IMR-90 (cell line): ENCODE measurements around the gene PPARGC1A. TPM values are rescaled to one million over a fixed set of nuclear protein-coding genes. Genes with fewer than 3 reads are reported as not detected.

Source experiments
- ATAC-seq: fragments of 200-7000 bp; cut with Tn5 transposase; 2 replicates; pipeline ENCODE4 v1.9.1; 2020; ENCODE audit warnings: low read depth, mild to moderate bottlenecking, moderate library complexity
- BruUV-seq: library from RNA; stranded (reverse); fragments of 400-500 nt; replicated peaks from 2 replicates; lab custom pipeline; 2021; lab: Mats Ljungman, UMichigan
- CTCF ChIA-PET: fragments of 300-600 bp; formaldehyde crosslinking; extraction: SDS; loops from one replicate; lab custom pipeline; 2021; ENCODE audit warnings: antibody characterized with exemption; lab: Yijun Ruan, JAX
- POLR2A ChIA-PET: fragments of 300-600 bp; sonication (Branson Sonifier 250); formaldehyde crosslinking; loops from one replicate; lab custom pipeline; 2022; ENCODE audit warnings: antibody characterized with exemption; ENCODE audit not compliant: unreplicated experiment; lab: Charles Lee
- DNase-seq: peaks from one replicate; pipeline ENCODE4 v3.0.0; 2013
- H2AFZ ChIP-seq: replicated peaks from 2 replicates; pipeline ENCODE3; 2013; ENCODE audit warnings: low read length, mild to moderate bottlenecking; ENCODE audit not compliant: poor library complexity
- H2AK5ac ChIP-seq: 2 replicates; pipeline ENCODE4 v1.6.1; 2013; ENCODE audit warnings: low read depth, low read length, inconsistent platforms
- H2AK9ac ChIP-seq: replicated peaks from 2 replicates; pipeline ENCODE3; 2013; ENCODE audit warnings: mild to moderate bottlenecking, low read depth, low read length, moderate library complexity; ENCODE audit not compliant: poor library complexity
- H2BK120ac ChIP-seq: 2 replicates; pipeline ENCODE4 v1.6.1; 2013; ENCODE audit warnings: low read depth, low read length, inconsistent platforms
- H2BK15ac ChIP-seq: 3 replicates; pipeline ENCODE4 v1.6.1; 2013; ENCODE audit warnings: low read depth, low read length, inconsistent platforms
- H2BK20ac ChIP-seq: 2 replicates; pipeline ENCODE4 v1.6.1; 2013; ENCODE audit warnings: low read depth, mild to moderate bottlenecking, inconsistent platforms, low read length, moderate library complexity
- H2BK5ac ChIP-seq: 2 replicates; pipeline ENCODE4 v1.6.1; 2013; ENCODE audit warnings: mild to moderate bottlenecking, low read depth, low read length, inconsistent platforms; ENCODE audit not compliant: poor library complexity, severe bottlenecking
- H3K14ac ChIP-seq: replicated peaks from 2 replicates; pipeline ENCODE4 v1.6.1; 2013; ENCODE audit warnings: low read depth, low read length, inconsistent platforms
- H3K18ac ChIP-seq: 2 replicates; pipeline ENCODE4 v1.6.1; 2013; ENCODE audit warnings: low read depth, low read length, control low read depth
- H3K23ac ChIP-seq: 2 replicates; pipeline ENCODE4 v1.6.1; 2013; ENCODE audit warnings: low read depth, low read length, inconsistent platforms
- H3K27ac ChIP-seq: 2 replicates; pipeline ENCODE4 v1.5.1; 2013; ENCODE audit warnings: mild to moderate bottlenecking, control low read depth, low read length; ENCODE audit not compliant: insufficient read depth
- H3K27me3 ChIP-seq: 2 replicates; pipeline ENCODE4 v1.6.1; 2013; ENCODE audit warnings: low read length; ENCODE audit not compliant: control insufficient read depth, insufficient read depth
- H3K36me3 ChIP-seq: 2 replicates; pipeline ENCODE4 v1.6.1; 2013; ENCODE audit warnings: low read length, mixed read lengths; ENCODE audit not compliant: control insufficient read depth, insufficient read depth
- H3K4ac ChIP-seq: 2 replicates; pipeline ENCODE4 v1.6.1; 2013; ENCODE audit warnings: low read depth, low read length, inconsistent platforms
- H3K4me1 ChIP-seq: 2 replicates; pipeline ENCODE4 v1.6.1; 2013; ENCODE audit warnings: low read length, mixed read lengths; ENCODE audit not compliant: control insufficient read depth, insufficient read depth
- H3K4me2 ChIP-seq: 2 replicates; pipeline ENCODE4 v1.6.1; 2013; ENCODE audit warnings: low read depth, mild to moderate bottlenecking, control low read depth, low read length, moderate library complexity
- H3K4me3 ChIP-seq: 2 replicates; pipeline ENCODE4 v1.5.1; 2013; ENCODE audit warnings: low read depth, mild to moderate bottlenecking, control low read depth, low read length, moderate library complexity; ENCODE audit not compliant: insufficient read depth
- H3K56ac ChIP-seq: 2 replicates; pipeline ENCODE4 v1.6.1; 2013; ENCODE audit warnings: low read length, inconsistent platforms; ENCODE audit not compliant: insufficient read depth; ENCODE audit errors: extremely low read depth
- H3K79me1 ChIP-seq, 2 experiments: 2 replicates each; pipeline ENCODE4 v1.6.1; 2013; ENCODE audit warnings: low read length in 2 of 2, inconsistent platforms in 1 of 2, low read depth in 1 of 2
- H3K9ac ChIP-seq: 2 replicates; pipeline ENCODE4 v1.6.1; 2013; ENCODE audit warnings: low read depth, low read length, control low read depth
- H3K9me1 ChIP-seq: 2 replicates; pipeline ENCODE4 v1.6.1; 2013; ENCODE audit warnings: low read length, inconsistent platforms; ENCODE audit not compliant: insufficient read depth
- H3K9me3 ChIP-seq: 2 replicates; pipeline ENCODE4 v1.6.1; 2013; ENCODE audit warnings: low read length; ENCODE audit not compliant: control insufficient read depth, insufficient read depth
- H4K20me1 ChIP-seq: 2 replicates; pipeline ENCODE4 v1.6.1; 2013; ENCODE audit warnings: low read length, inconsistent platforms; ENCODE audit not compliant: insufficient read depth
- H4K5ac ChIP-seq: 2 replicates; pipeline ENCODE4 v1.6.1; 2013; ENCODE audit warnings: mild to moderate bottlenecking, low read depth, low read length, control low read depth
- H4K8ac ChIP-seq, 2 experiments: 2 replicates each; pipeline ENCODE4 v1.6.1; 2013; ENCODE audit warnings: low read depth in 2 of 2, low read length in 2 of 2, control low read depth in 1 of 2, inconsistent platforms in 1 of 2
- H4K91ac ChIP-seq: 2 replicates; pipeline ENCODE4 v1.6.1; 2013; ENCODE audit warnings: low read depth, low read length, inconsistent platforms; ENCODE audit not compliant: insufficient read depth
- CEBPB ChIP-seq: IDR thresholded peaks from 2 replicates; pipeline ENCODE4 v1.6.1; 2012; ENCODE audit warnings: low read depth, low read length, improper control_type of control experiment
- CHD1 ChIP-seq: IDR thresholded peaks from 2 replicates; pipeline ENCODE4 v1.6.1; 2012; ENCODE audit warnings: low read depth, low read length, improper control_type of control experiment
- CTCF ChIP-seq: conservative IDR thresholded peaks from 2 replicates; pipeline ENCODE4 v1.5.1; 2012; ENCODE audit warnings: mild to moderate bottlenecking, low read depth, low read length, improper control_type of control experiment
- ELK1 ChIP-seq: fragments of 150-350 bp; IDR thresholded peaks from 2 replicates; pipeline ENCODE4 v1.6.1; 2016; ENCODE audit warnings: low read depth, mild to moderate bottlenecking, low read length, moderate library complexity, borderline replicate concordance
- FOS ChIP-seq: fragments of 150-350 bp; IDR thresholded peaks from 2 replicates; pipeline ENCODE4 v1.6.1; 2016; ENCODE audit warnings: low read depth, low read length
- MAFK ChIP-seq: IDR thresholded peaks from 2 replicates; pipeline ENCODE4 v1.6.1; 2012; ENCODE audit warnings: low read depth, low read length, improper control_type of control experiment
- MAZ ChIP-seq: IDR thresholded peaks from 2 replicates; pipeline ENCODE4 v1.6.1; 2012; ENCODE audit warnings: low read depth, mild to moderate bottlenecking, low read length, improper control_type of control experiment, moderate library complexity, borderline replicate concordance
- MXI1 ChIP-seq: IDR thresholded peaks from 2 replicates; pipeline ENCODE4 v1.6.1; 2012; ENCODE audit warnings: low read depth, mild to moderate bottlenecking, low read length, moderate library complexity, borderline replicate concordance
- NFE2L2 ChIP-seq: fragments of 150-350 bp; IDR thresholded peaks from 2 replicates; pipeline ENCODE4 v1.6.1; 2016; ENCODE audit warnings: low read depth, mild to moderate bottlenecking, low read length
- POLR2A ChIP-seq: IDR thresholded peaks from 2 replicates; pipeline ENCODE4 v1.6.1; 2012; ENCODE audit warnings: mild to moderate bottlenecking, low read depth, low read length
- RAD21 ChIP-seq: IDR thresholded peaks from 2 replicates; pipeline ENCODE4 v1.6.1; 2012; ENCODE audit warnings: low read length, improper control_type of control experiment
- RCOR1 ChIP-seq: IDR thresholded peaks from 2 replicates; pipeline ENCODE4 v1.6.1; 2012; ENCODE audit warnings: mild to moderate bottlenecking, low read length, improper control_type of control experiment; ENCODE audit not compliant: insufficient replicate concordance
- RFX5 ChIP-seq: IDR thresholded peaks from 2 replicates; pipeline ENCODE4 v1.8.0; 2012; ENCODE audit warnings: low read depth, mild to moderate bottlenecking, low read length, moderate library complexity
- SMC3 ChIP-seq: fragments of 150-350 bp; IDR thresholded peaks from 2 replicates; pipeline ENCODE4 v1.6.1; 2016; ENCODE audit warnings: low read depth, mild to moderate bottlenecking, antibody characterized with exemption, low read length, moderate library complexity
- USF2 ChIP-seq: fragments of 150-350 bp; IDR thresholded peaks from 2 replicates; pipeline ENCODE4 v1.6.1; 2017; ENCODE audit warnings: mild to moderate bottlenecking, antibody characterized with exemption, low read length, low read depth
- dilution Hi-C: fragments of 300-500 bp; cut with HindIII; formaldehyde crosslinking; loops from one replicate; pipeline ENCODE4 v1.14.3; 2018; ENCODE audit warnings: low sequenced_read_pairs; ENCODE audit not compliant: unreplicated experiment
- in situ Hi-C: fragments of 300-500 bp; cut with MboI; formaldehyde crosslinking; loops from 3 replicates; pipeline ENCODE4 v1.14.3; 2019; ENCODE audit warnings: low sequenced_read_pairs, inconsistent platforms, mixed read lengths
- intact Hi-C: fragments of 100-400 bp; cut with micrococcal nuclease; formaldehyde crosslinking; loops from 2 replicates; pipeline ENCODE4 v1.10.0; 2022
- polyA plus RNA-seq, 3 experiments: library from polyadenylated mRNA; depleted of rRNA; stranded (reverse); fragments of >200 nt; gene quantifications; 2 replicates each; pipeline ENCODE4 v1.2.3, GENCODE V29; 2012; ENCODE audit warnings: low replicate concordance in 1 of 3
- total RNA-seq: library from RNA; depleted of rRNA; stranded (reverse); fragments of >200 nt; gene quantifications from 2 replicates; pipeline ENCODE4 v1.2.3, GENCODE V29; 2012

Gene PPARGC1A
- total and polyA plus RNA-seq, 2 of the 4 experiments (the other 2 are of a cell fraction), result under 0.01 to 0.03 TPM

GRCh38 chr4:23884261-23884660 lies 5.6 kb downstream of the PPARGC1A start:
- Histone ChIP-seq H2BK15ac (no peak overlapping the region), H3K9me1 (peaks cover 3% of the 10 kb centered on the region; the same call in 1 of the 2 replicates), H2BK120ac (no peak overlapping the region), H3K4me2 (no peak overlapping the region), H4K91ac (no peak overlapping the region), H2AK9ac (no peak overlapping the region), H4K20me1 (no peaks in the 10 kb centered on the region), H2AFZ (no peak overlapping the region), H3K9me3 (no peaks in the 10 kb centered on the region), H3K27me3 (peaks cover 6% of the 10 kb centered on the region; the same call in 1 of the 2 replicates), H3K18ac (no peak overlapping the region), H3K79me1 (no peaks in the 10 kb centered on the region), H2BK5ac (no peak overlapping the region), H3K23ac (no peak overlapping the region), H4K5ac (no peak overlapping the region), H3K4ac (no peak overlapping the region), H4K8ac (no peak overlapping the region), H3K56ac (no peak overlapping the region), H3K4me3 (no peak overlapping the region), H3K14ac (no peak overlapping the region), H2BK20ac (no peak overlapping the region), H2AK5ac (no peak overlapping the region), H3K9ac (no peak overlapping the region), H3K27ac (no peak overlapping the region), H3K36me3 (no peaks in the 10 kb centered on the region; the same call in 1 of the 2 replicates), H3K4me1 (no peaks in the 10 kb centered on the region; the same call in 1 of the 2 replicates)
- in situ Hi-C loops, result no loop called here
- POLR2A ChIA-PET, result no interaction called here
- TF ChIP-seq RAD21 (no peak), FOS (no peak), ELK1 (no peak), MAZ (no peak), NFE2L2 (no peak), CHD1 (no peak), USF2 (no peak), MAFK (no peak), SMC3 (no peak), RCOR1 (no peak), MXI1 (no peak), RFX5 (no peak), CTCF (no peak), POLR2A (no peak), CEBPB (no peak)
- DNase-seq, result no peak
- CTCF ChIA-PET, result no interaction called here
- no TSS peak for BruUV-seq
- no peak for ATAC-seq
- dilution Hi-C loops, result no loop called here
- intact Hi-C loops, result no loop called here
